Measurements from ENCODE around the gene DNAH17. TPM values are rescaled to one million over a fixed set of nuclear protein-coding genes. Genes with fewer than 3 reads are reported as not detected.
A peak's percentile ranks its signal among the peaks of the same experiment; 100 is the strongest.

DNAH17 gene
- total RNA-seq, 2 donors from 2014 or later, result 0.04 TPM; not detected in 1

DNA sequence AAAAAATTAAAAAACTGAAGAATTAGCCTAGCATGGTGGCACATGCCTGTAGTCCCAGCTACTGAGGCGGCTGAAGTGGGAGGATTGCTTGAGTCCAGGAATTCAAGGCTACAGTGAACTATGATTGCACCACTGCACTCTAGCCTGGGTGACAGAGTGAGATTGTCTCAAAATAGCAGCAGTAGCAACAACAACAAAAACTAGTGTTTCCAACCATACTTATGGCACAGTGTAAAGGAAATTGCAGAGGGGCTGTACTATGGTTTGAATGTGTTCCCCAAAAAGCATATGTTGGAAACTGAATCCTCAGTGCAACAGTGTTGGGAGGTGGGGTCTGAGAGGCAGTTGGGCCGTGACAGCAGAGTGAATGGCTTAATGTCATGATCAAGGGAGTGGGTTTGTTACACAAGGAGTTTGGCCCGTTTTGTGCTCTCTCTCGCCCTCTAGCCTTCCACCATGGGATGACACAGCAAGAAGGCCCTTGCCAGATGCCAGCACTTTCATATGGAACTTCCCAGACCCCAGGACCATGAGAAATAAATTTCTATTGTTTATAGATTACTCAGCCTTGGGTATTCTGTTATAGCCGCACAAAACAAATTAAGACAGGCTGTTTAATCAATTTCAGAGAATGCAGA is 128.7 kb downstream of the DNAH17 start:
- Histone ChIP-seq H3K27ac (no peak overlapping the region), H3K27me3 (no peaks in the 10 kb centered on the region), H3K4me1 (no peaks in the 10 kb centered on the region), H3K36me3 (no peaks in the 10 kb centered on the region), H3K4me3 (no peak overlapping the region), H3K9me3 (no peaks in the 10 kb centered on the region)
- no peak for DNase-seq (ENCODE audit: low spot score)
- TF ChIP-seq, protein P1, sequence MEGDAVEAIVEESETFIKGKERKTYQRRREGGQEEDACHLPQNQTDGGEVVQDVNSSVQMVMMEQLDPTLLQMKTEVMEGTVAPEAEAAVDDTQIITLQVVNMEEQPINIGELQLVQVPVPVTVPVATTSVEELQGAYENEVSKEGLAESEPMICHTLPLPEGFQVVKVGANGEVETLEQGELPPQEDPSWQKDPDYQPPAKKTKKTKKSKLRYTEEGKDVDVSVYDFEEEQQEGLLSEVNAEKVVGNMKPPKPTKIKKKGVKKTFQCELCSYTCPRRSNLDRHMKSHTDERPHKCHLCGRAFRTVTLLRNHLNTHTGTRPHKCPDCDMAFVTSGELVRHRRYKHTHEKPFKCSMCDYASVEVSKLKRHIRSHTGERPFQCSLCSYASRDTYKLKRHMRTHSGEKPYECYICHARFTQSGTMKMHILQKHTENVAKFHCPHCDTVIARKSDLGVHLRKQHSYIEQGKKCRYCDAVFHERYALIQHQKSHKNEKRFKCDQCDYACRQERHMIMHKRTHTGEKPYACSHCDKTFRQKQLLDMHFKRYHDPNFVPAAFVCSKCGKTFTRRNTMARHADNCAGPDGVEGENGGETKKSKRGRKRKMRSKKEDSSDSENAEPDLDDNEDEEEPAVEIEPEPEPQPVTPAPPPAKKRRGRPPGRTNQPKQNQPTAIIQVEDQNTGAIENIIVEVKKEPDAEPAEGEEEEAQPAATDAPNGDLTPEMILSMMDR (IDR thresholded peaks at IDR 0.05), result no peak

DNA sequence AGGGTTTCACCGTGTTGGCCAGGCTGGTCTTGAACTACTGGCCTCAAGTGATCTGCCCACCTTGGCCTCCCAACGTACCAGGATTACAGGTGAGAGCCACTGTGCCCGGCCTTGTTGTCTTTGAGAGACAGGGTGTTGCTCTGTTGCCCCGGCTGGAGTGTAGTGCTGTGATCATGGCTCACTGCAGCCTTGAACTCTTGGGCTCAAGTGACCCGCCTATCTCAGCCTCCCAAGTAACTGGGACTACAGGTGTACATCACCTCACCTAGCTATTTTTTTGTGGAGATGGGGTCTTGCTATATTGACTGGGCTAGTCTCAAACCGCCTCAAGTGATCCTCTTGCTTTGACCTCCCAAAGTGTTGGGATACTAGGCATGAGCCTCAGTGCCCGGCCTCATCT is 130.4 kb downstream of the DNAH17 start:
- TF ChIP-seq, protein P1 (IDR thresholded peaks at IDR 0.05), result no peak
- no peak overlapping the region for H3K27ac ChIP-seq
- H3K4me1 ChIP-seq, result no peaks in the 10 kb centered on the region
- H3K4me3 ChIP-seq, result no peak overlapping the region
- no peaks in the 10 kb centered on the region for H3K36me3 ChIP-seq
- no peaks in the 10 kb centered on the region for H3K9me3 ChIP-seq
- no peak for DNase-seq (ENCODE audit: low spot score)
- no peaks in the 10 kb centered on the region for H3K27me3 ChIP-seq

DNA sequence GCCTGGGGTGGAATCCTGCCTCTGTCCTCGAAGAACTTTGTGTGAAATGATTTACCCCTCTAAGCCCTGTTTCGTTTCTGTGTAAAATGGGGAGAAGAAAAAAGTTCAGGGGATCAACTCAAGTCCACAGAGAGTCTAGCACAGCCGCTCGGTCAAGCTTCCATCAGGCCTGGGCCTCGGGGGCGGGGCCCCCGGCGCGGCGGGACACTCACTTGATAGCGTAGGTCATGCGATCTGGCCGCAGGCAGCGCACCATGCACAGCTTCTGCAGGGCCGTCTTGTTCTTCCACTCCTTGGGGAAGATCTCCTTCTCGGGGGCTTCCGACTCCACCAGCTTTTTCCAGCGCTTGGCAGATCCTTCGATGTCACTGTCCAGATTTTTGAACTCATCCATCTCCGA is 132.8 kb downstream of the DNAH17 start:
- TF ChIP-seq, protein P1 (IDR thresholded peaks at IDR 0.05), result no peak
- Histone ChIP-seq H3K27me3 (no peaks in the 10 kb centered on the region), H3K27ac (no peak overlapping the region), H3K4me3 (no peak overlapping the region), H3K9me3 (no peaks in the 10 kb centered on the region), H3K36me3 (no peaks in the 10 kb centered on the region), H3K4me1 (no peaks in the 10 kb centered on the region)
- DNase-seq (ENCODE audit: low spot score), result no peak

DNA sequence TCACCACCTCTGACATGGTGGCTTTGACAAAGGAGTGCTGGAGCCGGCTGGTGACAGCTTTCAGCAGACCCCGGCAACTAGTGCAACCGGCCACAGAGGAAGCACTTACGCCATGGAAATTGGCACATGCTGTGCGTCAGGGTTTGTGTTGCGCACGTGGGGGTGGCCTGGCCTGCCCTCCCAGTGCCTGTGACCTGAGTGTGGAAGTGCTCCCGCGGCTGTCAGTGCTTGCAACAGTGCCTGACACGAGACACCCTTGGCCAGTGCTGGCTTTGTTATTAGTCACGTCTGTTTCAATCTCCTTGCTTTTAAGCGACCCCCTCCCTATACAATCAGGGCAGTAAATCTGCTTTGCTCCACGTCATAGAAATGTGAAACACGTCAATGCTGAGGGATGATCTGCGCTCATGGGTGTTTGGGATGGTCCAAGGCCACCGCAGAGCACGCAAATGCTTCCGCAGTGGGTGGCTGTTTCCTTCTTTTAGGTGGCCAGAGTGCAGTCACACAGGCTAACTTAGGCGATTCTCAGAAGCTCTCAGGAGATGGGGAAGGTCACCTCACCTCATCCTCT is 134.5 kb downstream of the DNAH17 start:
- Histone ChIP-seq H3K36me3 (no peaks in the 10 kb centered on the region), H3K4me3 (no peak overlapping the region), H3K4me1 (no peaks in the 10 kb centered on the region), H3K27me3 (no peaks in the 10 kb centered on the region), H3K9me3 (no peaks in the 10 kb centered on the region), H3K27ac (no peak overlapping the region)
- peak; percentile 93 for DNase-seq (ENCODE audit: low spot score)
- TF ChIP-seq, protein P1 (IDR thresholded peaks at IDR 0.05), result no peak

DNA sequence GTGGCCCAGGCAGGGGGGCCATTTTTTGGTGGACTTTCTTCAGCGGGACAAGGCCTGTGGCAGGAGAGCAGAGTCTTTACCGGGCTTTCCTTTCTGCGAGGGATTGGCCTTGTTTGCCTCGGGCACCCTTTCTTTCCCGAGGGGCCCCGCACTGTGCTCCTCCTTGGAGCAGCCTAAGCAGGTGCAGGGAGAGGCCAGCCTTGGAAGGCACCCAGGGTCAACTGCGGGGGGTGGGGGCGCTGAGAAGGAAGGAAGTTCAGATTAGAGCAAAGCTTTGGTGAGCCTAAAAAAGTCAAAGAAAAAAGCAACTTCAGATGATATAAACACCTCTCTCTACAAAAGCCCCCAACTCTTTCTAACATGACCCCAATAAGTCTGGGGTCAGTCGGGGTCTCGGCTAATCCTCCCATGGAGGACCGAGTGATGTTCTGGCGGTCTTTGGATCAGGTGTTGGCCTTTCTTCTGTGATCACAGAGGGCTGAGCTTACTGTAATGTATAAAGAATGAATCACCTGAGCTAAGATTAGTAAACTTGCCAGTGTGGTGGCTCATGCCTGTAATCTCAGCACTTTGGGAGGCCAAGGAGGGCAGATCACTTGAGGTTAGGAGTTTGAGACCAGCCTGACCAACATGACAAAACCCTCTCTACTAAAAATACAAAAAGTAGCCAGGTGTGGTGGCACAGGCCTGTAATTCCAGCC is 135.8 kb downstream of the DNAH17 start:
- TF ChIP-seq, protein P1 (IDR thresholded peaks at IDR 0.05), result no peak
- Histone ChIP-seq H3K9me3 (no peaks in the 10 kb centered on the region), H3K36me3 (no peaks in the 10 kb centered on the region), H3K4me3 (no peak overlapping the region), H3K27me3 (no peaks in the 10 kb centered on the region), H3K27ac (no peak overlapping the region), H3K4me1 (no peaks in the 10 kb centered on the region)
- no peak for DNase-seq (ENCODE audit: low spot score)

Measured in right atrium auricular region (tissue), 2 donors.